Activated naive CD8-positive, alpha-beta T cell treated with anti-CD3 and anti-CD28 coated beads, Interleukin-2, amount 50 U/mL, for 24 hours (primary cell): Measurements from ENCODE around the gene TRIM44.

Experiments
- ATAC-seq: fragments of 150-1000 bp; cut with Tn5 transposase; one replicate; pipeline ENCODE4 v1.10.0; 2021
- DNase-seq: peaks from one replicate; pipeline ENCODE4 v3.0.0; 2021
- H3K27ac Mint-ChIP-seq: one replicate; pipeline ENCODE4 v1.8.0; 2021; ENCODE audit warnings: mild to moderate bottlenecking, mixed read lengths
- H3K27me3 Mint-ChIP-seq: one replicate; pipeline ENCODE4 v1.8.0; 2021; ENCODE audit warnings: mixed read lengths
- H3K36me3 Mint-ChIP-seq: one replicate; pipeline ENCODE4 v1.8.0; 2021; ENCODE audit warnings: low read depth, mixed read lengths
- H3K4me1 Mint-ChIP-seq: one replicate; pipeline ENCODE4 v1.8.0; 2021; ENCODE audit warnings: mixed read lengths
- H3K4me3 Mint-ChIP-seq: one replicate; pipeline ENCODE4 v1.8.0; 2021; ENCODE audit warnings: mild to moderate bottlenecking, moderate library complexity, mixed read lengths
- H3K9me3 Mint-ChIP-seq: one replicate; pipeline ENCODE4 v1.8.0; 2021; ENCODE audit warnings: mixed read lengths

Gene TRIM44

GRCh38 chr11:35675901-35676610 is 13.5 kb downstream of the TRIM44 start:
- Mint-ChIP-seq H3K9me3 (no peaks in the 10 kb centered on the region), H3K27me3 (no peaks in the 10 kb centered on the region), H3K36me3 (peaks cover 2% of the 10 kb centered on the region), H3K4me1 (peaks cover 62% of the 10 kb centered on the region), H3K27ac (no peak overlapping the region), H3K4me3 (no peak overlapping the region)
- DNase-seq (no peak), ATAC-seq (no peak)

- H3K4me3 Mint-ChIP-seq: no peak overlapping the region
- no peak overlapping the region for H3K27ac Mint-ChIP-seq
- ATAC-seq (no peak), DNase-seq (no peak)
- H3K36me3 Mint-ChIP-seq: peaks cover 2% of the 10 kb centered on the region
- no peaks in the 10 kb centered on the region for H3K9me3 Mint-ChIP-seq
- peaks cover 62% of the 10 kb centered on the region for H3K4me1 Mint-ChIP-seq
- H3K27me3 Mint-ChIP-seq: no peaks in the 10 kb centered on the region
Observed at GRCh38 chr11:35676611-35676965, 14.0 kb downstream of the TRIM44 start.

- Mint-ChIP-seq H3K27ac (no peak overlapping the region), H3K27me3 (no peaks in the 10 kb centered on the region), H3K4me3 (no peak overlapping the region), H3K36me3 (peaks cover 4% of the 10 kb centered on the region), H3K4me1 (peaks cover 63% of the 10 kb centered on the region), H3K9me3 (no peaks in the 10 kb centered on the region)
- DNase-seq: no peak
- ATAC-seq: peak; percentile 36
Observed at GRCh38 chr11:35677904-35678303, 15.3 kb downstream of the TRIM44 start.

GRCh38 chr11:35678471-35678870 is 15.9 kb downstream of the TRIM44 start:
- Mint-ChIP-seq H3K27me3 (no peaks in the 10 kb centered on the region), H3K36me3 (peaks cover 4% of the 10 kb centered on the region), H3K27ac (no peak overlapping the region), H3K4me1 (peaks cover 62% of the 10 kb centered on the region), H3K4me3 (no peak overlapping the region), H3K9me3 (no peaks in the 10 kb centered on the region)
- ATAC-seq (no peak), DNase-seq (no peak)

- no peak overlapping the region for H3K27ac Mint-ChIP-seq
- ATAC-seq: no peak
Observed at GRCh38 chr11:35678975-35679374, 16.4 kb downstream of the TRIM44 start.

GRCh38 chr11:35680506-35680905 is 17.9 kb downstream of the TRIM44 start:
- Mint-ChIP-seq H3K4me1 (peaks cover 54% of the 10 kb centered on the region), H3K27me3 (no peaks in the 10 kb centered on the region), H3K36me3 (peaks cover 9% of the 10 kb centered on the region), H3K9me3 (no peaks in the 10 kb centered on the region), H3K27ac (no peak overlapping the region), H3K4me3 (no peak overlapping the region)
- no peak for ATAC-seq
- no peak for DNase-seq

More at GRCh38 chr11:35678975-35679374, 16.4 kb downstream of the TRIM44 start:
- H3K4me3 Mint-ChIP-seq: no peak overlapping the region
- H3K27me3 Mint-ChIP-seq: no peaks in the 10 kb centered on the region
- H3K9me3 Mint-ChIP-seq: no peaks in the 10 kb centered on the region
- H3K4me1 Mint-ChIP-seq: peaks cover 61% of the 10 kb centered on the region
- no peak for DNase-seq
- H3K36me3 Mint-ChIP-seq: peaks cover 4% of the 10 kb centered on the region

- DNase-seq (no peak), ATAC-seq (peak; percentile 60)
- no peaks in the 10 kb centered on the region for H3K9me3 Mint-ChIP-seq
- no peak overlapping the region for H3K4me3 Mint-ChIP-seq
- peaks cover 50% of the 10 kb centered on the region for H3K4me1 Mint-ChIP-seq
- H3K27me3 Mint-ChIP-seq: no peaks in the 10 kb centered on the region
- H3K27ac Mint-ChIP-seq: no peak overlapping the region
- peaks cover 16% of the 10 kb centered on the region for H3K36me3 Mint-ChIP-seq
Observed at GRCh38 chr11:35681163-35681767, 18.7 kb downstream of the TRIM44 start.

- Mint-ChIP-seq H3K4me1 (peaks cover 44% of the 10 kb centered on the region), H3K9me3 (no peaks in the 10 kb centered on the region), H3K36me3 (peaks cover 26% of the 10 kb centered on the region), H3K27me3 (no peaks in the 10 kb centered on the region), H3K4me3 (no peak overlapping the region), H3K27ac (no peak overlapping the region)
- DNase-seq (no peak), ATAC-seq (no peak)
Observed at GRCh38 chr11:35682230-35683173, 19.9 kb downstream of the TRIM44 start.

- Mint-ChIP-seq H3K4me3 (no peak overlapping the region), H3K27me3 (no peaks in the 10 kb centered on the region), H3K27ac (no peak overlapping the region), H3K36me3 (peaks cover 35% of the 10 kb centered on the region), H3K4me1 (peaks cover 41% of the 10 kb centered on the region), H3K9me3 (no peaks in the 10 kb centered on the region)
- DNase-seq (no peak), ATAC-seq (no peak)
Observed at GRCh38 chr11:35683728-35684339, 21.3 kb downstream of the TRIM44 start.

- peaks cover 17% of the 10 kb centered on the region for H3K4me1 Mint-ChIP-seq
- peaks cover 53% of the 10 kb centered on the region for H3K36me3 Mint-ChIP-seq
- no peak overlapping the region for H3K27ac Mint-ChIP-seq
- H3K9me3 Mint-ChIP-seq: no peaks in the 10 kb centered on the region
- DNase-seq: no peak
- H3K27me3 Mint-ChIP-seq: no peaks in the 10 kb centered on the region
- no peak for ATAC-seq
- no peak overlapping the region for H3K4me3 Mint-ChIP-seq
Observed at GRCh38 chr11:35688023-35688422, 25.4 kb downstream of the TRIM44 start.

- peaks cover 65% of the 10 kb centered on the region for H3K36me3 Mint-ChIP-seq
- no peaks in the 10 kb centered on the region for H3K27me3 Mint-ChIP-seq
- H3K27ac Mint-ChIP-seq: no peak overlapping the region
- DNase-seq (no peak), ATAC-seq (no peak)
- no peaks in the 10 kb centered on the region for H3K9me3 Mint-ChIP-seq
- no peak overlapping the region for H3K4me3 Mint-ChIP-seq
- H3K4me1 Mint-ChIP-seq: peaks cover 8% of the 10 kb centered on the region
Observed at GRCh38 chr11:35689081-35689996, 26.8 kb downstream of the TRIM44 start.

GRCh38 chr11:35702126-35702525 is 39.6 kb downstream of the TRIM44 start:
- Mint-ChIP-seq H3K9me3 (peaks cover 5% of the 10 kb centered on the region), H3K36me3 (peaks cover 17% of the 10 kb centered on the region), H3K27me3 (no peaks in the 10 kb centered on the region)

GRCh38 chr11:35709376-35709775 is 46.8 kb downstream of the TRIM44 start:
- H3K27me3 Mint-ChIP-seq: no peaks in the 10 kb centered on the region
- DNase-seq (no peak), ATAC-seq (no peak)
- peaks cover under 1% of the 10 kb centered on the region for H3K4me1 Mint-ChIP-seq
- H3K36me3 Mint-ChIP-seq: peaks cover 2% of the 10 kb centered on the region
- no peak overlapping the region for H3K4me3 Mint-ChIP-seq
- H3K9me3 Mint-ChIP-seq: peaks cover 5% of the 10 kb centered on the region
- H3K27ac Mint-ChIP-seq: no peak overlapping the region

More at GRCh38 chr11:35702126-35702525, 39.6 kb downstream of the TRIM44 start:
- Mint-ChIP-seq H3K4me3 (no peak overlapping the region), H3K4me1 (no peaks in the 10 kb centered on the region), H3K27ac (no peak overlapping the region)
- ATAC-seq: no peak
- DNase-seq: no peak
